Type B pancreatic cell (in vitro differentiated cells): ENCODE results near the gene MAG. TPM values are rescaled to one million over a fixed set of nuclear protein-coding genes. Genes with fewer than 3 reads are reported as not detected.

Experiments used
- DNase-seq: peaks from one replicate; pipeline ENCODE4 v3.0.0; 2021; ENCODE audit warnings: mixed read lengths; ENCODE audit not compliant: unreplicated experiment; ENCODE audit errors: extremely low spot score
- H3K27ac Mint-ChIP-seq: 2 replicates; pipeline ENCODE4 v1.8.0; 2021; ENCODE audit warnings: mild to moderate bottlenecking, mixed read lengths
- H3K27me3 Mint-ChIP-seq: 2 replicates; pipeline ENCODE4 v1.8.0; 2021; ENCODE audit warnings: mixed read lengths
- H3K36me3 Mint-ChIP-seq: 2 replicates; pipeline ENCODE4 v1.8.0; 2021; ENCODE audit warnings: mixed read lengths
- H3K4me1 Mint-ChIP-seq: one replicate; pipeline ENCODE4 v1.8.0; 2021; ENCODE audit warnings: mixed read lengths; ENCODE audit not compliant: unreplicated experiment
- H3K4me3 Mint-ChIP-seq: 2 replicates; pipeline ENCODE4 v1.8.0; 2021; ENCODE audit warnings: mild to moderate bottlenecking, mixed read lengths
- H3K9me3 Mint-ChIP-seq: 2 replicates; pipeline ENCODE4 v1.8.0; 2021; ENCODE audit warnings: mixed read lengths
- CTCF ChIP-seq: fragments of 200-600 bp; sonication (generic); conservative IDR thresholded peaks from 2 replicates; pipeline ENCODE4 v1.5.0; 2021; ENCODE audit warnings: antibody characterized with exemption, mild to moderate bottlenecking
- total RNA-seq: library from RNA; stranded (reverse); gene quantifications from 2 replicates; pipeline ENCODE4 v1.2.1, GENCODE V29; 2021; ENCODE audit warnings: low replicate concordance

The MAG gene
- total RNA-seq, 1 donor from 2014 or later: not detected

GRCh38 chr19:35328851-35329285, 36.9 kb downstream of the MAG start, which contains the start of gene CD22:
Gene CD22 (plus strand): TSS chr19:35329187. CDS start chr19:35332041, 2,854 bp downstream.
- Mint-ChIP-seq H3K9me3 (no peaks in the 10 kb centered on the region), H3K27me3 (no peaks in the 10 kb centered on the region), H3K36me3 (no peaks in the 10 kb centered on the region), H3K4me1 (peaks cover 3% of the 10 kb centered on the region), H3K4me3 (no peak within 1 kb of the TSS), H3K27ac (no peak within 1 kb of the TSS)
- no peak for DNase-seq
- no peak for TF ChIP-seq CTCF

- H3K27me3 Mint-ChIP-seq: no peaks in the 10 kb centered on the region
- H3K4me1 Mint-ChIP-seq: peaks cover 7% of the 10 kb centered on the region
- H3K9me3 Mint-ChIP-seq: no peaks in the 10 kb centered on the region
- no peak for TF ChIP-seq CTCF
- H3K36me3 Mint-ChIP-seq: no peaks in the 10 kb centered on the region
- no peak for DNase-seq
- no peak overlapping the region for H3K4me3 Mint-ChIP-seq
- no peak overlapping the region for H3K27ac Mint-ChIP-seq
These were observed 37.4 kb downstream of the MAG start for GRCh38 chr19:35329323-35329722.

GRCh38 chr19:35330475-35330874, 38.5 kb downstream of the MAG start:
- DNase-seq: no peak
- Mint-ChIP-seq H3K4me1 (peaks cover 8% of the 10 kb centered on the region), H3K27me3 (no peaks in the 10 kb centered on the region), H3K36me3 (no peaks in the 10 kb centered on the region), H3K9me3 (no peaks in the 10 kb centered on the region), H3K4me3 (no peak overlapping the region), H3K27ac (no peak overlapping the region)
- TF ChIP-seq CTCF: no peak

- no peaks in the 10 kb centered on the region for H3K36me3 Mint-ChIP-seq
- no peaks in the 10 kb centered on the region for H3K27me3 Mint-ChIP-seq
- H3K4me3 Mint-ChIP-seq: no peak overlapping the region
- no peak for DNase-seq
- H3K27ac Mint-ChIP-seq: no peak overlapping the region
- H3K9me3 Mint-ChIP-seq: no peaks in the 10 kb centered on the region
- no peak for TF ChIP-seq CTCF
- H3K4me1 Mint-ChIP-seq: peaks cover 8% of the 10 kb centered on the region
These were observed 39.7 kb downstream of the MAG start for GRCh38 chr19:35331551-35332214.

GRCh38 chr19:35332817-35333216, 40.9 kb downstream of the MAG start:
- Mint-ChIP-seq H3K4me3 (no peak overlapping the region), H3K36me3 (no peaks in the 10 kb centered on the region), H3K9me3 (no peaks in the 10 kb centered on the region), H3K4me1 (peaks cover 8% of the 10 kb centered on the region), H3K27ac (no peak overlapping the region), H3K27me3 (no peaks in the 10 kb centered on the region)
- DNase-seq: no peak
- TF ChIP-seq CTCF: no peak
